CD4-positive, alpha-beta T cell treated with Interleukin-21 for 1 hour (primary cell): ENCODE results near the gene LMBR1L.
"Not testable (repeated sequence)": the region's sequence is repeated elsewhere in the genome, so short reads cannot be mapped to it uniquely, and the experiment has no call there.

ENCODE experiments used
- DNase-seq: peaks from one replicate; pipeline ENCODE4 v3.0.0-alpha.2; 2020

Gene LMBR1L

GRCh38 chr12:49110464-49111155 is at the start of gene LMBR1L:
TSS of gene LMBR1L (minus strand) at chr12:49110847. CDS start at chr12:49110555, 292 bp downstream.
- peak; percentile 99 for DNase-seq

DNA sequence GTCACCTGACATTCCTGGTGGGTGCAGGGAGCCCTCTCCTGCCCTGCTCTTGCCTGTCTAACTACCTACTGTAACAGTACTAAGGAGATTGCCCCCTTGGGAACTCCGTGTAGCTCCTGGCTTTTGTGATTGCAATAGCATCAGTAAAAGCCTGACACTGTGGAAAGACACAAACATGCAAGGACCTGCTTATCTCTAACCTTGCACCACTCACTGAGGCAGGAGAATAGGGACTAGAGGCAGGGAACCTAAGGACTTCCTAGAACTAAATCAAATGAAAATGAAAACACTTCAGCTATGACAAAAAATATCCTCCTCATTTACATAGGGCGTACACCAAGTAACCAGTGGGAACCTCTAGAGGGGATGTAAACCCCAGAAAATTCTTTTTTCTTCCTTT is 49.8 kb upstream of the LMBR1L start:
- no peak for DNase-seq

GRCh38 chr12:49154221-49154620 is 43.6 kb upstream of the LMBR1L start:
- DNase-seq = no peak

GRCh38 chr12:49147384-49147783 is 36.7 kb upstream of the LMBR1L start:
- DNase-seq = no peak

GRCh38 chr12:49146406-49146805 is 35.8 kb upstream of the LMBR1L start:
- DNase-seq = no peak

DNA sequence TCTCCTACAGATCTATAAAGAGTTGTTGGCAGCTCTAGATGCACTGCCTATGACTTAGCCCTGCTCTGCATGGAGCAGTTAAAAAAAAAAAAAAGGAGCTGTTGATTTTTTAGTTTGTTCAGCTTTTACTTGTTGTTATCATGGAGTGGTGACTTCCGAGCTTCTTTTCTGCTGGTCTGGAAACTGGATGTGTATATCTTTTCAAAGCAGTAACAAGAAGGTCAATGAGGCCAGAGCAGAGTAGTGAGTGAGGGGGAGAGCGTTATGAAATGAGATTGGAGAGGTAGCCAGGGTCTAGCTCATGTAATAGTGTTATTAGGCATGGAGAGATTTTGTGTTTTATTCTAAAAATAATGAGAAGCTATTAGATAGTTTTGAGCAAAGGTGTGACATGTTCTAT is 33.7 kb upstream of the LMBR1L start:
- no peak for DNase-seq

GRCh38 chr12:49138999-49139398 is 28.4 kb upstream of the LMBR1L start:
- DNase-seq = no peak

DNA sequence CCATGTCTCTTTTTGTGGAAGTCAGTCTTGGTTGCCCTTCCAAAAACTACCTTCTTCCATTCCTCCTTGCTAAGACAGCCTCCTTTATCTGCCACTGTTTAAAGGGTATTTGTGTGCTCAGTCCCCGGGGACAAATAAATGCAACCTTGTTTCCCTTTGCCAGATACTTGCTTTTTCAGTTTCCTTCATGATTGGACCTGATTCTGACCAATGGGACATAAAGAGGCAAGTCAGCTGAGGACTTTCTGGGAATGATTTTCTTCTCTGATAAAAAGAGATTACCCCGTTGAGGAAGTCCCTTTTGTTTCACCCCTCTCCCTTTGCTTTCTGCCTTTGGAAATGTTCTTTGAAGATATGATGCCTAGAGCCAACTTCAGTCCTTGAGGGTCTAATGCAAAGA is 27.9 kb upstream of the LMBR1L start:
- DNase-seq = no peak

DNA sequence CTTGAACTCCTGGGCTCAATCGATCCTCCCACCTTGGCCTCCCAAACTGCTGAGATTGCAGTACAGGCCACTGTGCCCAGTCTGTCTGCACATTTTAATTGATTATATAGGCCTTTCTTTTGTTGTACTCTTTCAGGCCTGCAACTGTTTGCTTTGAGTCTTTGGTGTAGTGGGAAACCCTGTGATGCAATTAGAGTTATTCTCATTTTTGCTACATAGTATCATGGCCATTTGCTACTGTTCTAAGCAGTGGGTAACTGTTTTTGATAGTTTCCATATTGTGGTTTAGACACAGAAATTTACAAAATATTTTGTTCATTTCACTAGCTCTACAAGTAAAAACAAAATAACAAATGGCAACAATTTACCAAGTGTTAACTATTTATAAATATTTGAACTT is 26.8 kb upstream of the LMBR1L start:
- no peak for DNase-seq

GRCh38 chr12:49136997-49137396 is 26.4 kb upstream of the LMBR1L start:
- not testable (repeated sequence) for DNase-seq

DNA sequence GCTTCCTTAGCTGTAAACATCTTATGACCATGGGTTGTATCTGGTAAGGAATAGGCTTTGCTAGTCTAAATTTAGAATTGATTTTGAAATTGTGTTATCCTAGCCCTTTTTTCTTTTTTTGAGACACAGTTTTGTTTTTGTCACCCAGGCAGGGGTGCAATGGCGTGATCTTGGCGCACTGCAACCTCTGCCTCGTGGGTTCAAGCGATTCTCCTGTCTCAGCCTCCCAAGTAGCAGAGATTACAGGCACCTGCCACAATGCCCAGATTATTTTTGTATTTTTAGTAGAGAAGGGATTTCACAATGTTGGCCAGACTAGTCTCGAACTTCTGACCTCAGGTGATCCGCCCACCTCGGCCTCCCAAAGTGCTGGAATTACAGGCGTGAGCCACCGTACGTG is 22.9 kb upstream of the LMBR1L start:
- no peak for DNase-seq

DNA sequence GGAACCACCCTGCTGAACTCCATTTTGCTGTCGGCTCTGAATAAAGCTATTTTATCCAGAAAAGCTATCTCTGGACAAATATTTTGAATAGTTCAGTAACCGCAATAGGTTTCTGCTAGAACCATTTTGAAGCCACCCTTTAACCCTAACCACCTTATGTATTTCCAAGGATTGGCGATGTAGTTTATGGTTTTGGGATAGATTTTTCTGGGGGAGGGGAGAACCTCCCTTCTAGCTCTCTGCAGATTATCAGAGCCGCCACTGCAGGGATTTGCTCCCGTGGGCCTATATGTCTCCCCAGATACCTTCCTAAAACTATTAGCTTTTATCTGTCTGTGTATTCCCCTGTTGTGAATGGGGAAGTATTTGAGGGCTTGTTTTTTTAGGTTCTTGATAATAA is 22.4 kb upstream of the LMBR1L start:
- no peak for DNase-seq

DNA sequence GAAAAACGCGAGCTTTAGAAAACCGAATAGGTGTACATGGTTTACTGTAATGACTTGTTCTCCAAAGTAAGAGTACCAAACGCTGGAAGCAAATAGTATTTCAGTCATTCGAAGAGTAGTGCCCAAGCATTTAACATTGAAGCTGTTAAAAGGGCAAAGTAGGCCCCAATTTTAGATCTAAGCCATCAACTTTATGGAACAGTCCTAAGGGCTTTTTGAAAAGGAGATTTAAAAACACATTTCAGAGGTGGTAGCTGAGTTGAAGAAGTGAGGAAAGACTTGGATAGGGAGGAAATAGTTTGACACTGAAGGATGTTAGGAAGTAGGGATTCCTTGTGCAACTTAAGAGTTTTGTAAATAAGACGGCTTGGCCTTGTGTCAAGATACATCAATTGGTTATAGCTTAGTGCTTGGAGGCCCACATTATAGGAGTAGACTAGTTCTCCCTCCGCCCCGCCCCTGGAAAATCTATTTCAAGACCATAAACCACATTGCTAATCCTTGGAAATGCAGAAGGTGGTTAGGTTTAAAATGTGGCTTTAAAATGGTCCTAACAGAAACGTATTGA is 21.3 kb upstream of the LMBR1L start:
- no peak for DNase-seq

DNA sequence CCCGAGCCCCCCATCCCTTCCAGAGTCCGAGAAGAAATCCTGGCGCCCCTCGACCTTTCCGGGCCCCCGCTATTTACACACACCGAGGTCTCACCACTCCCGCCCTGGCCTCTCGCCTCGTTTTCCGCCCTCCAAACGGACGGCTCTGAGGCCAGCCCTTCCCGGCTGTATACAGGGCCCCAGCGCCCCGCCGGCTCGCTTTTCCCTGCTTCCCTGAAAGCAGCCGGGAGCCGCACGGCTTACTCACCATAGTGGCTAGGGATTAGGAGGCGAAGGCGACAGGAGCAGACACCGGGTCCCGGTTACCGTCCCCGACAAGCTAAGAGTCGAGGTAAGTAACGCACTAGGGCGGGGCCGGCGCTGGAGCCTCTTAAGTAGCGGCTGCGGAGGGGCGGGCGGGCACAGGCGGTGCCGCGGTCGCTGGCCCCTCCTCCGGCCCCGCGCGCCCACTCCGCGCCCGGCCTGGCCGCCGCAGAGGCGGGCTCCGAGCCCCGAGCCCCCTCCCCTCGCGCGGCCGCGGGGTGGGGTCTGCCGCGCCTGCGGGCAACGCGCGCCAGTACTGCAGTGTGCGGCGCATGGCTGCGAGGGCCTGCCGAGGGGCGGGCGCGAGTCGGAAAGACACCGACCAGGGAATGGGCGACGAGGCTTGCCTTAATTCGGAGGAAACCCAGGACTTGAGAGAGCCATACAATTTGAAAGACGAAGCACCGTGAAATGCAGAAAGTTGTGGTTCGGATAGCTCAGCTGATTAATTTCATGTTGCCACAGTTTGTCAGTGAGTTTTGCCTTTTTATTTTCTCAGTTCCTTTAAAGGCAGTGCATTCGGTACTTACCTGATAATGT is 20.6 kb upstream of the LMBR1L start, which contains the start of gene TUBA1B:
Gene TUBA1B, minus strand, starts transcription at position 345 of the 843 bp plus-strand sequence. Its CDS starts 95 bp downstream, at position 250.
- DNase-seq = peak; percentile 92

DNA sequence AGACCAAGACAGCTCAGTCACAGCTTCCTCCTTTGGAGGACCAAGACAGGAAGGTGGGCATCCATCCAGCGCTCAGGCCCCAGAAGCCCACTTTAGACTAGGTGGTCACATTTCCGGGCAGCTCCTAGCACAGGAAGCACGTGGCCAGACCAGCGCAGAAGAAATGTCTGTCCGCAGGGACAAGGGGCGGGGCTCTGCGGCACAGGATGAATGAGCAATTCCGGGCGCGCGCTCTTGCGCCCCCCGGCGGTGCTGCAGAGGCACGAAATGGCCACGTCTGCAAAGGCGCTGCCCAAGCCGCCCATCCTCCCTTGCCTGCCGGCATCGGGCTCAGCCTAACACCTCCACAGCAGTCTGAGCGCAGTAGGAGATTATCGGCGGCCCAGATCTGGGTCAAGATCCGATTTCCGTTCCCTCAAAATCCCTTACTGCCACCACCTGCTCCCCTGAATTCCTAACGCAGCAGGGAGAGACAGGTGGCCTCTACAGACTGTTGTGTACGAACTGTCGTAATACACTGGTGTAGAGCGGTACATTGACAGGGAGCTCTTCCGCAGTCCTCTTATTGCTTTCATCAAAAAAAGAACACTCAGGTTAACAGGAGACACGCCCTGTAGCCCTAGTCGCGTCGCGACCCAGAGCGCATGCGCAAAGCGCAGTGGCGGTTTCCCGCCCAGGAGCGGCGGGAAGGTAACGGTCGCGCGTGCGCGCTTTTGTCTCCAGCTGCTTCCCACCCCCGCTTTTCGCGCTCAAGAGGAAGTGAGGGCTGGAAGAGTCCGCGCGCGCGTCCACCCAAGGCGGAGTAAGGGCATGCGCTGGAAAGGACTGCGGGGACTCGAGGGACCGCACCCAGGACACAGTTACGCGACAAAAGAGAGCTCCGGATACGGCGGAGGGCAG is 19.8 kb upstream of the LMBR1L start:
- peak; percentile 95 for DNase-seq

- no peak for DNase-seq
Measured at GRCh38 chr12:49129332-49130150, 18.9 kb upstream of the LMBR1L start.

DNA sequence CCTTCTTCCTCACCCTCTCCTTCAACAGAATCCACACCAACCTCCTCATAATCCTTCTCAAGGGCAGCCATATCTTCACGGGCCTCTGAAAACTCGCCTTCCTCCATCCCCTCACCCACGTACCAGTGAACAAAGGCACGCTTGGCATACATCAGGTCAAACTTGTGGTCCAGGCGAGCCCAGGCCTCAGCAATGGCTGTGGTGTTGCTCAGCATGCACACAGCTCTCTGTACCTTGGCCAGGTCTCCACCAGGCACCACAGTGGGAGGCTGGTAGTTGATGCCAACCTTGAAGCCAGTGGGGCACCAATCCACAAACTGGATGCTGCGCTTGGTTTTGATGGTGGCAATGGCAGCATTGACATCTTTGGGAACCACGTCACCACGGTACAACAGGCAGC is 17.3 kb upstream of the LMBR1L start:
- not testable (repeated sequence) for DNase-seq

DNA sequence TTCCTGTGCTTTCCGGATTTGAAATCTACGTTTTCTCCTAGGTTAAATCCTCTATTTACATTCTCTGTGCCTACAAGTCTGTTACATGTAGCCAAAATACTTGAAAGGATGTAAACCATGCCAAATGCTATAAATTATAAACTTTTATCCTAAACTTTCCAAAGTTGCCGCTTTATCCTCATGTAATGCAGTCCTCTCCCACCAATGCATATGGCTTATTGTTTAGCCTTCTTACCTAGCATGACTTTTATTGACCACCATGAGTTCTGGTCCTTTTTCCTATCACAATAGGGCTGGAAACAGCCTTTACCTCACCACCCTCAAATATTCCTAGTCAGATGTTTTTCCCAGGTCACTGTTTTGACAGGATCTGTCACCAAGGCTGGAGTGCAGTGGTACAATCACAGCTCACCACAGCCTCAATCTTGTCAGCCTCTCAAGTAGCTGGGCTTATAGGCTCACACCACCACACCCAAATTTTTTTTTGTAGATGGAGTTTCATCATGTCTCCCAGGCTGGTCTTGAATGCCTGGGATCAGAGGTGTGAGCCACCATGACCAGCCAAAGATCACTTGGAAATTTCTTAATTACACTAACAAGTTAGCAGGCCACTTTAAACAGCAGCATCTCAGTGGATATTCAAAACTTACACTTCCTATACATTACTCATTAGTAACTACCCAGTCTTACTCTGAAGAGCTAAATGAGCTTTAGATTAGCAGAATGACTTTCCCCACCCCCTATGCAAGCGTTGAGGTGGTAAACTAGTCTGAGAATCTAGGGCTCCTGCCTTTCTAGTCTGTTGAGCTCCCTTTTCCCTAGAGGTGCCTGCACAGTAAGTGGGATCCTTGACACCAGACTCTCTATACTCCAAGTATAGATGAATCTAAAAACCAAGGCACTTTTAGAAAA is 16.5 kb upstream of the LMBR1L start:
- no peak for DNase-seq

DNA sequence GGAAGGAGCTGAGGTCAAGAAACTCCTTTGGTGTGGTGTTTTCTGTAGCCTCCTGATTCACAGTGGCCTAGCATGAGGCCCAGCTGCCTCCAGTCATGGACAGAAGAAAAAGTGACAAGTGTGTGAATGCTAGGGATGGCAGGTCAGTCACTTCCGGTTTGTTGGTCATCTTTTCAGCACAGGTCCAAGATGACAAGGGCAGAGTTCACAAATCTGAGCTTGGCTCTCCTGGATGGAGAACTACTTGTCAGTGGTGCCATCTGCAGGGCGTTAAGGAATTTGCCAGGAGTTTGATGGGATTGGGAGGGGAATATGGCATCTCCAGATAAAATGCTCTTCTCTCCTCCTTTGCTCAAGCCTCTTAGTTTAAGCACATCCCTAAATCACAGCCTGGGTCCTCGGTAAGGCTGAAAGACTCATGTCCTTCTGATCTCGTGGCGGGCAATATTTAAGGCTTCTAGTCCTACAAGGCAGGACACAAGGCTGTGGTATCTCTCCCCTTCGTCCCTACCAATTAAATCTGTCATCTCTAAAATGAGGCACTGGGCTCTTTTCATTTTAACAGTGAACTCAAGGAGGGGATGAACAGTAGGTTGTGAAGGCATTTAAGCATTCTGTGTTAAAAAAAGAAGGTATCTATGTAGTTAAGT is 10.5 kb upstream of the LMBR1L start:
- DNase-seq = no peak

DNA sequence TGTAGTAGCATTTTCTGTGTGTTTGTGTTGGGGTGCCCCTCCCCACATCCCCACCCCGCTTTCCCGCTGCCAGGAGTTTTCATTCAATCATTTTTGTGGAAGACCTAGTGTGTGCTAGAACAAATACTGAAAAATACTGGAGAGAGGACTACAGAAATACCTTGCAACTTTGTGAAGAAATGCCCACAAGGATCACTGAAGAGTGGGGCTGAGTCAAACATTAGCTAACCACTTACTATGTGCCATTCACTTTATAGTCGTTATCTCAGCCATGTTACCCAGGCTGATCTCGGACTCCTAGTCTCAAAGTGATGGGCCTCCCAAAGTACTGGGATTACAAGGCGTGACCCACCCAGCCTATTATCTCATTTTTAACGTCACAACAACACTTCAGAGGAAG is 559 bp upstream of the LMBR1L start:
- DNase-seq = no peak
